Fibroblast of pulmonary artery (primary cell): ENCODE data around the gene COQ6.
"Not testable (repeated sequence)": the region's sequence is repeated elsewhere in the genome, so short reads cannot be mapped to it uniquely, and the experiment has no call there.

Experiments used
- DNase-seq: peaks from one replicate; pipeline ENCODE4 v3.0.0-alpha.2; 2010; ENCODE audit warnings: low read depth
- H3K4me3 ChIP-seq: replicated peaks from 2 replicates; pipeline ENCODE4 v1.5.1; 2011; ENCODE audit warnings: low read depth, mild to moderate bottlenecking, control low read depth, low read length, moderate library complexity
- TF ChIP-seq, protein P1 (sequence below): IDR thresholded peaks from 2 replicates; pipeline ENCODE4 v1.5.1; 2011; ENCODE audit warnings: mild to moderate bottlenecking, control low read depth, low read length, inconsistent platforms; ENCODE audit errors: missing control alignments

Gene COQ6

DNA sequence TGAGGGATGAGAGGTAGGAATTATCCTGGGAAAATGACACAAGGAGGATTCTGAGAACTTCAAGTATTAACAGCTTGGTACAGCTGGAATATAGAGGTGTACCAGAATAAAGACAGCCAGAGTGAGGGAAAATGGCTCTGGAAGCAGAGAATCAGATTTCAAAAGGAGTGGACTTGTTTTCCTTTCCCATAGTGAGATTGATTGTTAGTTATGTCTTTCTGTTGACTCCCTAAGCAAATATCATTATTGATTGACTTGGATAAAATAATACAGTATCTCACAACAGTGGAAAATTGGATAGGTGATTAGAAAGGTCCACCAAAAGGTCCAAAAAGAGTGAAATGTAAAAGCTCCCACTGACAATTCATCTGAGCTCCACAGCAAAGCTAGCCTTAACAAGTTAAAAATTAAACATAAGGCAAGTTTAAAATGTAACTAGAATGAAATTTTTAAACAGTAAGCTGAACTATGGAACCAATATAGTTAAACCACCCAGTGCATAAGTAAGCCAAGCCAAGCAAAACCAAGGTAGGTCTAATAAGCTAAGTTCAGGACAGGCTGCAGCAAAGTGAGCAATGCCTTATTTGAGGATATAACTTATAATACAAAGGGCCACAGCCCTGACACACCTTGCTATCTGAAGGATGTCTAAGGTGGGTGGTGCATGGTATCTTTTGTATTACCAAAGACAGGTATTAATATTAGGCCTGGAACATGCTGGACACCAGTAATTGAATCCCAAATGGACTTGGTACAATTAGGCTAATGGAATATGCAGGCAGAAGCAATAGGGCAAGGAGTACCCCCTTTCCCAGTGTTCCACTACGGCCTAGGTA lies 47.2 kb downstream of the COQ6 start:
- TF ChIP-seq, protein P1, sequence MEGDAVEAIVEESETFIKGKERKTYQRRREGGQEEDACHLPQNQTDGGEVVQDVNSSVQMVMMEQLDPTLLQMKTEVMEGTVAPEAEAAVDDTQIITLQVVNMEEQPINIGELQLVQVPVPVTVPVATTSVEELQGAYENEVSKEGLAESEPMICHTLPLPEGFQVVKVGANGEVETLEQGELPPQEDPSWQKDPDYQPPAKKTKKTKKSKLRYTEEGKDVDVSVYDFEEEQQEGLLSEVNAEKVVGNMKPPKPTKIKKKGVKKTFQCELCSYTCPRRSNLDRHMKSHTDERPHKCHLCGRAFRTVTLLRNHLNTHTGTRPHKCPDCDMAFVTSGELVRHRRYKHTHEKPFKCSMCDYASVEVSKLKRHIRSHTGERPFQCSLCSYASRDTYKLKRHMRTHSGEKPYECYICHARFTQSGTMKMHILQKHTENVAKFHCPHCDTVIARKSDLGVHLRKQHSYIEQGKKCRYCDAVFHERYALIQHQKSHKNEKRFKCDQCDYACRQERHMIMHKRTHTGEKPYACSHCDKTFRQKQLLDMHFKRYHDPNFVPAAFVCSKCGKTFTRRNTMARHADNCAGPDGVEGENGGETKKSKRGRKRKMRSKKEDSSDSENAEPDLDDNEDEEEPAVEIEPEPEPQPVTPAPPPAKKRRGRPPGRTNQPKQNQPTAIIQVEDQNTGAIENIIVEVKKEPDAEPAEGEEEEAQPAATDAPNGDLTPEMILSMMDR = no peak
- no peak overlapping the region for H3K4me3 ChIP-seq
- DNase-seq = no peak

DNA sequence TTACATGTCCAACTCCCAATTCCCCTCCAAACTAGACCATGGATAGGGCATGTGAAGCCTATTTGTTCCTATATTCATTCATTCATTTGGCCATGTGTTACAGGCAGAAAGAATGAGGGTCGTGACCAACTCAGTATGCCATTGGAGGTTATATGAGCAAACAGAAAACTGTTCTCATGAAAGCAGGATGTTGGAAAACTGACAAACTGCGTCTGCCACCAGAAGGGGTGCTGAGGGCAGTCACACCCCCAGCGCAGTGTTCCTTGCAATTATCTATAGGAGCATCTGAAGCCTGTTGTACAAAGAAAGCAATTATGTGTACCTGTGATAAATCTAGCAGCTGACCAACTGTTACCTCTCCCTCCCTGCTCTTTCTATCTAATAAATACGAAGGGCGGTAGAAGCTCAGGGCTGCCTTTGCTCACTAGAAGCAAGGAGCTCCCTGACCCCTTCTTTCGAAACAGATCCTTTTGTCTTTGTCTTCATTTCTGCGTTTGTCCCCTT lies 47.9 kb downstream of the COQ6 start:
- TF ChIP-seq, protein P1 = no peak
- DNase-seq = no peak
- no peak overlapping the region for H3K4me3 ChIP-seq

DNA sequence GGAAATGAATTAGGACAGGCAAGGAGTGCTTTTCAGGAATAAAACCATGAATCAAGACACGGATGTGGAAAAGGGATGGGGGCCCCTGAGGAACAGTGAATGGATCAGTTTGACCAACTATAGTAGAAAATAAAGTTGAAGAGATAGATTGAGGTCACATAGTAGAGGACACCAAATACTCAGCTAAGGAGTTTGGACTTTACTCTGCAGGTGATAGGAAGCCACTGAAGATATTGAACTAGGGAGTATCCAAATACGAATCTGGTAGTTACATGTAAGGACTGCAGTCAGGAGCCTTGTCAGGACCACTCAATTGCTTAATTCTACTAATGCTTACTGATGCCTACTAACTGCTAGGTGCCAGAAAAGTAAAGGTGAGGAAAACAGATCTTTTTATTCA lies 48.6 kb downstream of the COQ6 start:
- no peak for DNase-seq
- H3K4me3 ChIP-seq = no peak overlapping the region
- TF ChIP-seq, protein P1 = no peak

DNA sequence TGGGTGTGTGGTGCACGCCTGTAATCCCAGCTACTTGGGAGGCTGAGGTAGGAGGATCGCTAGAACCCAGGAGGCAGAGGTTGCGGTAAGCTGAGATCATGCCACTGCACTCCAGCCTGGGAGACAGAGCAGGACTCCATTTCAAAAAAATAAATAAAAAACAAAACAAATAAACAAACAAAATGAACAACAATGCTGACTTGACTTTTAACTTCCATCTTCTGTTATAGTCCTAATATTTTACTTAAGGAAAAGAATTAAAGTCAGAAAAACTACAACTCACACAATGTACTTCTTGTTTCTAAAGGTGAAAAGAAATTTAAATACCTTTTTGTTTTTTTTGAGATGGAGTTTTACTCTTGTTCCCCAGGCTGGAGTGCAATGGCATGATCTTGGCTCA lies 55.6 kb downstream of the COQ6 start:
- not testable (repeated sequence) for DNase-seq, H3K4me3 ChIP-seq

DNA sequence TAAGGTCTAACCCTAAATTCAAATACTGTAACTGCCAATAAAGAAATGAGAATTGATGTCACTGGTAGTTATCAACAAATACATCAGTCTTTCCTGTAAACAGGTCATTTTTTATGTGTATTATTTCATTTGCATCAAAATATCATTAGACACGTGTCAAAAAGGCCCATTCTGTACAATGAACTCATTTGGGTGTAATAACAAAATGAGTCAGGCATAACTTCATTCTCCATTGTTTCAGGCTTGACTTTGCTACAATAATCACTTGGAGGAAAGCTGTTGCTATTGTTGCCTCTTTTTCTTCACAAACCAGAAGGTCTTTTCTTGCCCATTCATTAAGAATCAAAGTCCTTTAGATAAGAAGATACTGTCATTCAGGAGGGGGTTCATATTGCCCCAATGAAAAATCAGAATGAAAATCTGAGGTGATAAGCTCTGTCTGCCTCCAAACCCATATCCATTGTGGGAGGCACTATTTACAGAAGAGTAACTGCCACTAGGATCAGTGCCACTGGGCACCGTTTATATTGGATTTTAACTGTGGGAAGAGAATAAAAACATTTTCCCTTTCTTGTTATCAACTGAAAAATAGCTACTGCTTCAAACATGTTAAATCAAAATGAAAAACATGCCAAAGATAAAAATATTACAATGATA lies 58.9 kb downstream of the COQ6 start:
- H3K4me3 ChIP-seq = no peak overlapping the region

More for the DNA sequence above, 58.9 kb downstream of the COQ6 start:
- TF ChIP-seq, protein P1 = no peak
- peak; percentile 7 for DNase-seq
